Vagina (tissue), 2 donors: ENCODE measurements around the gene EML6.

Source experiments
- POLR2A ChIP-seq, 2 donors: fragments of 450-650 bp; IDR thresholded peaks; one replicate each; pipeline ENCODE4 v1.6.1; 2017; ENCODE audit warnings: antibody characterized with exemption in 2 of 2, mild to moderate bottlenecking in 2 of 2, moderate library complexity in 2 of 2
- POLR2AphosphoS5 ChIP-seq, 2 donors: sonication (generic); formaldehyde crosslinking; IDR thresholded peaks; one replicate each; pipeline ENCODE4 v1.9.0; 2017; ENCODE audit warnings: antibody characterized with exemption in 2 of 2, mild to moderate bottlenecking in 2 of 2, low read depth in 1 of 2; ENCODE audit not compliant: insufficient read depth in 1 of 2
- TF ChIP-seq, protein P1 (sequence below), 3 experiments: fragments of 450-650 bp in 2 of 3; fragments of 200-600 bp in 1 of 3; sonication (generic) in 1 of 3; IDR thresholded peaks; one replicate each; pipeline ENCODE4 v1.5.1; 2017 to 2019; ENCODE audit warnings: antibody characterized with exemption in 3 of 3, mild to moderate bottlenecking in 2 of 3, moderate library complexity in 2 of 3

DNA sequence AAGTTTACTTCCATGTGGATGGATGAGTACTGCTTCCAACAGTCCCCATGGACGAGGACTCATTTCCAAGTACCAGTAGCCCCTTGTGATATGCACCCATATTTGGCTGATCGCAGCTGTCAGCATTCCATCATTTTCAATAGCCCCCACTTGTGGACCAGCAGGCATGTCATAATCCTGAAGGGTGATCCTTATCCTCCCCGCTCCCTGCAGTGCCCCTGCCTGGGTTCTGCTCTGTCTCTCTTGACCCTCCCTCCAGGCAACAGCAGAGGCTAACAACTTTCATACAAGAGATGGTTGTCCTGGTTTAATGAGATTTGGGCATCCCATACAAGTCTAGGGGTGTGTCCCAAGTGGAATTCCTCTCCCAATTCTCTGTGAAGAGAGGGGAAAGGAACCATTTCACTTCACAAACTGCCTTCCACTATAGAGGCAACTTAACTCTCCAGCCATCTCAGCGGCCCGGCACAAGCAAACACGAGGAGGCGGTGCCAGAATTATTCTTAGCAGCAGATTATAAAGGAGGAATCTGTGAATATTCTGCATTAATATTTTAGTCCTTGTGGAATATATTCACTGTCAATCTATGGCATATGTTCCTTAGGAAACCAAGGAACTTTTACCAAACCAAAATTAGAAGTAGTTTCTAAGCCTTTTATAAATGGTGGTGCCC lies 216.1 kb downstream of the EML6 start:
- TF ChIP-seq, protein P1, sequence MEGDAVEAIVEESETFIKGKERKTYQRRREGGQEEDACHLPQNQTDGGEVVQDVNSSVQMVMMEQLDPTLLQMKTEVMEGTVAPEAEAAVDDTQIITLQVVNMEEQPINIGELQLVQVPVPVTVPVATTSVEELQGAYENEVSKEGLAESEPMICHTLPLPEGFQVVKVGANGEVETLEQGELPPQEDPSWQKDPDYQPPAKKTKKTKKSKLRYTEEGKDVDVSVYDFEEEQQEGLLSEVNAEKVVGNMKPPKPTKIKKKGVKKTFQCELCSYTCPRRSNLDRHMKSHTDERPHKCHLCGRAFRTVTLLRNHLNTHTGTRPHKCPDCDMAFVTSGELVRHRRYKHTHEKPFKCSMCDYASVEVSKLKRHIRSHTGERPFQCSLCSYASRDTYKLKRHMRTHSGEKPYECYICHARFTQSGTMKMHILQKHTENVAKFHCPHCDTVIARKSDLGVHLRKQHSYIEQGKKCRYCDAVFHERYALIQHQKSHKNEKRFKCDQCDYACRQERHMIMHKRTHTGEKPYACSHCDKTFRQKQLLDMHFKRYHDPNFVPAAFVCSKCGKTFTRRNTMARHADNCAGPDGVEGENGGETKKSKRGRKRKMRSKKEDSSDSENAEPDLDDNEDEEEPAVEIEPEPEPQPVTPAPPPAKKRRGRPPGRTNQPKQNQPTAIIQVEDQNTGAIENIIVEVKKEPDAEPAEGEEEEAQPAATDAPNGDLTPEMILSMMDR (IDR thresholded peaks at IDR 0.05): no peak
- no peak for TF ChIP-seq POLR2A (IDR thresholded peaks at IDR 0.05)
- TF ChIP-seq POLR2AphosphoS5 (IDR thresholded peaks at IDR 0.05; ENCODE audit: insufficient read depth in 1 of 2, low read depth in 1 of 2): no peak
